Nephron (organoid): ENCODE results near the gene TMPRSS5.
"Not testable (repeated sequence)": the region's sequence is repeated elsewhere in the genome, so short reads cannot be mapped to it uniquely, and the experiment has no call there.

Experiments
- H3K27ac Mint-ChIP-seq, 3 experiments: 2 replicates each; pipeline ENCODE4 v1.8.0; 2020; ENCODE audit warnings: mixed read lengths in 3 of 3, mild to moderate bottlenecking in 2 of 3, moderate library complexity in 1 of 3
- H3K27me3 Mint-ChIP-seq: 2 replicates; pipeline ENCODE4 v1.8.0; 2021; ENCODE audit warnings: low read depth, mild to moderate bottlenecking, moderate library complexity, mixed read lengths
- H3K36me3 Mint-ChIP-seq: 2 replicates; pipeline ENCODE4 v1.8.0; 2020; ENCODE audit warnings: low read depth, mixed read lengths
- H3K4me1 Mint-ChIP-seq: 2 replicates; pipeline ENCODE4 v1.8.0; 2020; ENCODE audit warnings: mixed read lengths
- H3K4me3 Mint-ChIP-seq, 3 experiments: 2 replicates each; pipeline ENCODE4 v1.8.0; 2020; ENCODE audit warnings: mild to moderate bottlenecking in 3 of 3, mixed read lengths in 3 of 3, moderate library complexity in 2 of 3
- H3K9me3 Mint-ChIP-seq: 2 replicates; pipeline ENCODE4 v1.8.0; 2020; ENCODE audit warnings: mixed read lengths
- CTCF ChIP-seq, 3 experiments: fragments of 200-600 bp; sonication (generic); IDR thresholded peaks; one replicate each; pipeline ENCODE4 v1.5.0; 2021; ENCODE audit warnings: antibody characterized with exemption in 3 of 3; ENCODE audit not compliant: unreplicated experiment in 3 of 3

The TMPRSS5 gene

GRCh38 chr11:113722934-113723333 is 16.8 kb upstream of the TMPRSS5 start:
- Mint-ChIP-seq H3K27ac (no peak overlapping the region), H3K4me3 (no peak overlapping the region), H3K9me3 (no peaks in the 10 kb centered on the region), H3K36me3 (peaks cover 26% of the 10 kb centered on the region), H3K4me1 (peaks cover 15% of the 10 kb centered on the region), H3K27me3 (no peaks in the 10 kb centered on the region)
- TF ChIP-seq CTCF (IDR thresholded peaks at IDR 0.05; ENCODE audit: unreplicated experiment in 3 of 3) = no peak

- TF ChIP-seq CTCF (IDR thresholded peaks at IDR 0.05; ENCODE audit: unreplicated experiment in 3 of 3) = no peak
- Mint-ChIP-seq H3K27ac (no peak overlapping the region), H3K4me1 (peaks cover 15% of the 10 kb centered on the region), H3K36me3 (peaks cover 32% of the 10 kb centered on the region), H3K9me3 (peaks cover 4% of the 10 kb centered on the region), H3K27me3 (no peaks in the 10 kb centered on the region), H3K4me3 (no peak overlapping the region)
Observed at GRCh38 chr11:113722221-113722620, 16.1 kb upstream of the TMPRSS5 start.

- no peak overlapping the region for H3K4me3 Mint-ChIP-seq
- H3K27ac Mint-ChIP-seq = no peak overlapping the region
- TF ChIP-seq CTCF (IDR thresholded peaks at IDR 0.05; ENCODE audit: unreplicated experiment in 3 of 3) = no peak
- peaks cover 4% of the 10 kb centered on the region for H3K9me3 Mint-ChIP-seq
- H3K4me1 Mint-ChIP-seq = peaks cover 15% of the 10 kb centered on the region
- peaks cover 37% of the 10 kb centered on the region for H3K36me3 Mint-ChIP-seq
- no peaks in the 10 kb centered on the region for H3K27me3 Mint-ChIP-seq
Observed at GRCh38 chr11:113721462-113722066, 15.5 kb upstream of the TMPRSS5 start.

GRCh38 chr11:113720478-113720877 is 14.4 kb upstream of the TMPRSS5 start:
- not testable (repeated sequence) for H3K27ac Mint-ChIP-seq, H3K9me3 Mint-ChIP-seq, H3K4me3 Mint-ChIP-seq, H3K27me3 Mint-ChIP-seq
- H3K4me1 Mint-ChIP-seq = peaks cover 15% of the 10 kb centered on the region
- H3K36me3 Mint-ChIP-seq = peaks cover 41% of the 10 kb centered on the region

GRCh38 chr11:113715882-113716625 is 9.9 kb upstream of the TMPRSS5 start:
- Mint-ChIP-seq H3K27ac (no peak overlapping the region), H3K9me3 (peaks cover 13% of the 10 kb centered on the region), H3K36me3 (peaks cover 49% of the 10 kb centered on the region), H3K4me3 (no peak overlapping the region), H3K27me3 (no peaks in the 10 kb centered on the region), H3K4me1 (no peaks in the 10 kb centered on the region)
- no peak for TF ChIP-seq CTCF (IDR thresholded peaks at IDR 0.05; ENCODE audit: unreplicated experiment in 3 of 3)

GRCh38 chr11:113715273-113715672 is 9.2 kb upstream of the TMPRSS5 start:
- Mint-ChIP-seq H3K4me3 (no peak overlapping the region), H3K36me3 (peaks cover 51% of the 10 kb centered on the region), H3K4me1 (no peaks in the 10 kb centered on the region), H3K27ac (no peak overlapping the region), H3K9me3 (peaks cover 20% of the 10 kb centered on the region), H3K27me3 (no peaks in the 10 kb centered on the region)
- TF ChIP-seq CTCF (IDR thresholded peaks at IDR 0.05; ENCODE audit: unreplicated experiment in 3 of 3) = no peak
